ENCODE results near the gene RPP21.

GRCh38 chr6:30312676-30313321 is 32.2 kb upstream of the RPP21 start:
- TF ChIP-seq CTCF (IDR thresholded peaks at IDR 0.05) (no peak), POLR2A (IDR thresholded peaks at IDR 0.05) (no peak)

Measured in testis (tissue), 2 donors.